ENCODE results near the gene IL22RA1. TPM values are rescaled to one million over a fixed set of nuclear protein-coding genes. Genes with fewer than 3 reads are reported as not detected.

Gene IL22RA1
- polyA plus RNA-seq, 2 of the 4 experiments (the other 2 are of a cell fraction) = 1.5 to 1.7 TPM

- Histone ChIP-seq H3K4me3 (no peak overlapping the region), H3K9me3 (no peaks in the 10 kb centered on the region), H3K27ac (no peak overlapping the region), H3K4me2 (no peak overlapping the region), H3K4me1 (peaks cover 24% of the 10 kb centered on the region)
- FAIRE-seq (no peak), DNase-seq (ENCODE audit: low read depth in 1 of 2, low spot score in 1 of 2) (no peak), ATAC-seq (no peak)
- CTCF ChIA-PET = interaction anchor here (1.1 to 1.6 kb wide), 3 partner anchors 29 to 270 kb away, joined by 3 to 5 read pairs (median 5); no protein-coding TSS in a partner anchor
- 83% methylated on average over 2 of the region's 3 CpGs for WGBS (ENCODE audit: missing lambda C conversion rate)
- POLR2A ChIA-PET = no interaction called here
- TF ChIP-seq CHD4 (IDR thresholded peaks at IDR 0.05; ENCODE audit: borderline replicate concordance) (no peak), FOXS1 (CRISPR knock-in tag; IDR thresholded peaks at IDR 0.05) (no peak), HOXB13 (CRISPR knock-in tag; IDR thresholded peaks at IDR 0.05; ENCODE audit: low read depth) (no peak), BHLHE40 (IDR thresholded peaks at IDR 0.05; ENCODE audit: low read depth, low read length) (no peak), MYC (IDR thresholded peaks at IDR 0.05; ENCODE audit: borderline replicate concordance, low read length) (no peak), GATA3 (IDR thresholded peaks at IDR 0.05; ENCODE audit: borderline replicate concordance) (no peak), RNF2 (IDR thresholded peaks at IDR 0.05; ENCODE audit: borderline replicate concordance, low read depth) (no peak), HEYL (CRISPR knock-in tag; IDR thresholded peaks at IDR 0.05) (no peak)
- TF ChIP-seq, protein P1, sequence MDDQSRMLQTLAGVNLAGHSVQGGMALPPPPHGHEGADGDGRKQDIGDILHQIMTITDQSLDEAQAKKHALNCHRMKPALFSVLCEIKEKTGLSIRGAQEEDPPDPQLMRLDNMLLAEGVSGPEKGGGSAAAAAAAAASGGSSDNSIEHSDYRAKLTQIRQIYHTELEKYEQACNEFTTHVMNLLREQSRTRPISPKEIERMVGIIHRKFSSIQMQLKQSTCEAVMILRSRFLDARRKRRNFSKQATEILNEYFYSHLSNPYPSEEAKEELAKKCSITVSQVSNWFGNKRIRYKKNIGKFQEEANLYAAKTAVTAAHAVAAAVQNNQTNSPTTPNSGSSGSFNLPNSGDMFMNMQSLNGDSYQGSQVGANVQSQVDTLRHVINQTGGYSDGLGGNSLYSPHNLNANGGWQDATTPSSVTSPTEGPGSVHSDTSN (IDR thresholded peaks at IDR 0.05) = no peak
- TF ChIP-seq, protein P2, sequence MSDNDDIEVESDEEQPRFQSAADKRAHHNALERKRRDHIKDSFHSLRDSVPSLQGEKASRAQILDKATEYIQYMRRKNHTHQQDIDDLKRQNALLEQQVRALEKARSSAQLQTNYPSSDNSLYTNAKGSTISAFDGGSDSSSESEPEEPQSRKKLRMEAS (IDR thresholded peaks at IDR 0.05) = no peak
- TF ChIP-seq, protein P3, sequence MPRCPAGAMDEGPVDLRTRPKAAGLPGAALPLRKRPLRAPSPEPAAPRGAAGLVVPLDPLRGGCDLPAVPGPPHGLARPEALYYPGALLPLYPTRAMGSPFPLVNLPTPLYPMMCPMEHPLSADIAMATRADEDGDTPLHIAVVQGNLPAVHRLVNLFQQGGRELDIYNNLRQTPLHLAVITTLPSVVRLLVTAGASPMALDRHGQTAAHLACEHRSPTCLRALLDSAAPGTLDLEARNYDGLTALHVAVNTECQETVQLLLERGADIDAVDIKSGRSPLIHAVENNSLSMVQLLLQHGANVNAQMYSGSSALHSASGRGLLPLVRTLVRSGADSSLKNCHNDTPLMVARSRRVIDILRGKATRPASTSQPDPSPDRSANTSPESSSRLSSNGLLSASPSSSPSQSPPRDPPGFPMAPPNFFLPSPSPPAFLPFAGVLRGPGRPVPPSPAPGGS (IDR thresholded peaks at IDR 0.05) = no peak
These were observed 22.0 kb downstream of the IL22RA1 start for GRCh38 chr1:24120965-24121364.

DNA sequence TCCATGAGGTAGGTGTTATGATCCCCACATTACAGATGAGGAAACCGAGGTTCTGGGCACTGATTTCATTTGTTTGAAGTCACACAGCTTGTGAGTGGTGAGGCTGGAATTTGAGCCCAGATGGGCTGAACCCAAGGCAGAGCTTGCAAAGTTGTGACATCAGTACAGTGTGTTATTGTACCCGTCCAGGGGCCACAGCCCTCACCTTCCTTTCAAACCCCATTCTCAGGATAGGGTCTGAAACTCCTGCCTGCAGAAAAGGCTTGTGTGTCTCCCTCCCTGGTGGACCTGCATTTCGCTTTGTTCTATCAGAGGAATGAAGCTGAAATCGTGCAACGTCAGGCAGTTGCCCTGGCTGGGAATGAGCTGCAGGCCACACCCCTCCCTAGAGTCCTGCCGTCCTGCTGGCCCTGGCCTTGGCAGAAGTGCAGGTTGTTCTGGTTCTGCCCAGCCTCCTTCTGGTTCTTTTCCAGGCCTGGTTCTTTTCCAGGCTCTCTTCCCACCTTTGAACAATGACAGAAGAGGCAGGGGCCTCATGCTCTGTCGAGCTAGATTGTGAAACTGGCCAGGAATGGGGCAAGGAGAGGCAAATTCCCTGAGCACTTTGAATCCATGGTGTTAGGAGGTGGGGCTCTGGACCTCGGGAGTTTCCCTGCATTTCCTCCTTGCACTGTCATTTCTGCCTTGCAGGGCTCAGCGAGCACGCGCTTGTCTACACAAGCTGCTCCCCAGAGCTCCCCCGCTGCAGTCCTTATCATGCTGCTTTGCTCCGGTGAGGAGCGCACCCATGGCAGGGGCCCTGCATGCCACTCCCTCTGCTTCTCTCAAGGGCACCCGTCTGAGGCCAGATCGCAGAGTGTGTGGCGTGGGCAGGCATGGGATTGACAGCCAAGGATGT lies 22.8 kb downstream of the IL22RA1 start:
- DNase-seq (ENCODE audit: low read depth in 1 of 2, low spot score in 1 of 2) = no peak
- CTCF ChIA-PET = interaction anchor here (1.0 to 1.6 kb wide), 2 partner anchors 49 to 273 kb away, joined by 4 to 5 read pairs; no protein-coding TSS in a partner anchor
- WGBS (ENCODE audit: missing lambda C conversion rate) = 73% methylated on average over 17 of the region's 17 CpGs
- Histone ChIP-seq H3K4me1 (peaks cover 24% of the 10 kb centered on the region), H3K27ac (0 out of 6 replicates have a peak overlapping the region, but pooled peaks of 1 of the 2 experiments have one; percentile 28), H3K9me3 (no peaks in the 10 kb centered on the region), H3K4me3 (no peak overlapping the region), H3K4me2 (no peak overlapping the region)
- POLR2A ChIA-PET = no interaction called here
- TF ChIP-seq, protein P4, sequence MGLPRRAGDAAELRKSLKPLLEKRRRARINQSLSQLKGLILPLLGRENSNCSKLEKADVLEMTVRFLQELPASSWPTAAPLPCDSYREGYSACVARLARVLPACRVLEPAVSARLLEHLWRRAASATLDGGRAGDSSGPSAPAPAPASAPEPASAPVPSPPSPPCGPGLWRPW (IDR thresholded peaks at IDR 0.05) = no peak
- TF ChIP-seq KDM5A (IDR thresholded peaks at IDR 0.05) (no peak), HOXB5 (CRISPR knock-in tag; IDR thresholded peaks at IDR 0.05) (no peak), JUN (IDR thresholded peaks at IDR 0.05) (no peak), SREBF2 (IDR thresholded peaks at IDR 0.05) (no peak), FOSB (CRISPR knock-in tag; IDR thresholded peaks at IDR 0.05) (no peak), REST (IDR thresholded peaks at IDR 0.05) (no peak), TFCP2L1 (CRISPR knock-in tag; IDR thresholded peaks at IDR 0.05) (no peak), PHF8 (IDR thresholded peaks at IDR 0.05; ENCODE audit: borderline replicate concordance, low read depth) (no peak), GATA3 (IDR thresholded peaks at IDR 0.05; ENCODE audit: borderline replicate concordance) (no peak), EHMT2 (IDR thresholded peaks at IDR 0.05; ENCODE audit: low read depth) (no peak), ZSCAN20 (CRISPR knock-in tag; IDR thresholded peaks at IDR 0.05) (no peak), ZC3H11A (IDR thresholded peaks at IDR 0.05) (no peak), CBX8 (IDR thresholded peaks at IDR 0.05) (no peak)
- no peak for FAIRE-seq
- ATAC-seq = peak in 1 of 2 experiments; percentile 43; a peak in 3 of 6 replicates

Data from A549 (cell line).